A673 (cell line): ENCODE results near the gene CERK.

Experiments
- CTCF ChIP-seq: fragments of 300-800, 200-600 bp; sonication (generic); conservative IDR thresholded peaks from 2 replicates; pipeline ENCODE4 v1.5.1; 2017; ENCODE audit warnings: low read depth, mild to moderate bottlenecking, antibody characterized with exemption, low read length, moderate library complexity, mixed read lengths
- EZH2 ChIP-seq: fragments of 200-600 bp; sonication (generic); IDR thresholded peaks from 2 replicates; pipeline ENCODE4 v1.6.1; 2017; ENCODE audit warnings: borderline replicate concordance, low read depth, mild to moderate bottlenecking, mixed read lengths, antibody characterized with exemption, low read length; ENCODE audit not compliant: poor library complexity, severe bottlenecking

GRCh38 chr22:46770726-46771125 is 32.7 kb upstream of the CERK start:
- no peak for TF ChIP-seq CTCF
- no peak for TF ChIP-seq EZH2
